Measurements from ENCODE around the gene SELENOK. TPM values are rescaled to one million over a fixed set of nuclear protein-coding genes. Genes with fewer than 3 reads are reported as not detected.

Gene SELENOK
- total and polyA plus RNA-seq, 2 of the 13 experiments (the other 11 are each of a cell fraction or from before 2014, with no cell fraction given) = 67.0 to 81.0 TPM

DNA sequence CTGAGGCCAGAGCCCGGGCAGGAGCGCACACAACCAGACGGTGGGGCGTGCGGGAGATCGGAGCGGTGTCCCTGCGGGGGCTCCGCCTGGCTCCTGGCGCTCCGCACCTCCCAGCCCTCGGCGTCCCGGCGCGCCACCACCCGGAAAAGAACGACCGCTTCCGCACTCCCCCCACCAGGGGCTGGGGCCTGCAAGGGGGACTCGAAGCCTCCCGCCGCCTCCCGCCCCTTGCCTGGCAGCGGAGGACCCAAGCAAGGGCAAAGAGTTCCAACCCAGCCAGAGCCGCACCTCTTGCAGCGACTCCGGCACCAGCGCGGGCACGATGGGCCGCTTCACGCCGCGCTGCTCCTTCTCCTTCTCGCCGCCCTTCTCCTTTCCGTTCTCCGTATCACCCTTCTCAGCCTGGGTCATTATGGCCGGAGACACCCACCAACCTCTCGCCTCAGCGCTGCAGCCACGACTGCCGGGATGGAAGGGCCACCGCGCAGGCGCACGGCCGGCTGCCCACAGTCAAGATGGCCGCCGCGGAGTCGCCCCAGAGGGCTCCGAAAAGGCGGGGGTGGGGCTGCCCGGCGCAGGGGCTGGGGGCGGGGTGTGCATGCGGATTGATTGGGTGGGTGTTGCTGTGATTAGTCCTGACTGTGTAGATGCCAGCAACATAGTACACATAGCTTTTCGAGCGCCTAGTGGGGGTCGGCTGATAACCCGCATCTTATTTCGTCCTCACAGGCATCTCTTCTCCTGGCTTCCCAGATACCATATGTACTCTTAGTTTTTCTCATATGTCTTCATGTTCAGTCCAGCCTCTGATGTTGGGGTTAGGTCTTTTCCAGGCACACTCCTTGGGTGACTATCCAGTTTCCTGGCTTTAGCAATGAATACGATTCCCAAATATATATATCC, 9.7 kb downstream of the SELENOK start, which contains the start of gene ACTR8 (continued):
- peak; percentile 94 for TF ChIP-seq ZNF460 (CRISPR knock-in tag; IDR thresholded peaks at IDR 0.05; ENCODE audit: borderline replicate concordance)
- TF ChIP-seq AGO1 (IDR thresholded peaks at IDR 0.05; ENCODE audit: low read depth, low read length, poor library complexity, severe bottlenecking) = peak; percentile 59
- TF ChIP-seq ZNF468 (CRISPR knock-in tag; IDR thresholded peaks at IDR 0.05) = no peak
- TF ChIP-seq ATM (IDR thresholded peaks at IDR 0.05; ENCODE audit: borderline replicate concordance) = no peak
- peak; percentile 62; the same call in 1 of the 2 replicates for TF ChIP-seq DR1 (CRISPR knock-in tag; IDR thresholded peaks at IDR 0.05)
- no peak for TF ChIP-seq RORA (CRISPR knock-in tag; IDR thresholded peaks at IDR 0.05)
- no peak for TF ChIP-seq NONO (IDR thresholded peaks at IDR 0.05)
- peak; percentile 82 for TF ChIP-seq NONO (CRISPR knock-in tag; conservative IDR thresholded peaks at IDR 0.05)
- TF ChIP-seq SIX4 (CRISPR knock-in tag; IDR thresholded peaks at IDR 0.05) = no peak
- peak; percentile 74 for TF ChIP-seq ERF (CRISPR knock-in tag; IDR thresholded peaks at IDR 0.05)
- peak; percentile 60; the same call in 1 of the 2 replicates for TF ChIP-seq ZNF747 (CRISPR knock-in tag; IDR thresholded peaks at IDR 0.05; ENCODE audit: borderline replicate concordance)
- peak; percentile 74; the same call in 1 of the 2 replicates for TF ChIP-seq ZNF572 (CRISPR knock-in tag; IDR thresholded peaks at IDR 0.05)
- TF ChIP-seq HMG20A (CRISPR knock-in tag; IDR thresholded peaks at IDR 0.05; ENCODE audit: borderline replicate concordance) = no peak; the same call in 1 of the 2 replicates
- TF ChIP-seq, protein P1, sequence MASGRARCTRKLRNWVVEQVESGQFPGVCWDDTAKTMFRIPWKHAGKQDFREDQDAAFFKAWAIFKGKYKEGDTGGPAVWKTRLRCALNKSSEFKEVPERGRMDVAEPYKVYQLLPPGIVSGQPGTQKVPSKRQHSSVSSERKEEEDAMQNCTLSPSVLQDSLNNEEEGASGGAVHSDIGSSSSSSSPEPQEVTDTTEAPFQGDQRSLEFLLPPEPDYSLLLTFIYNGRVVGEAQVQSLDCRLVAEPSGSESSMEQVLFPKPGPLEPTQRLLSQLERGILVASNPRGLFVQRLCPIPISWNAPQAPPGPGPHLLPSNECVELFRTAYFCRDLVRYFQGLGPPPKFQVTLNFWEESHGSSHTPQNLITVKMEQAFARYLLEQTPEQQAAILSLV (CRISPR knock-in tag; IDR thresholded peaks at IDR 0.05; ENCODE audit: borderline replicate concordance) = peak; percentile 74; the same call in 1 of the 2 replicates
- no peak for TF ChIP-seq ZNF17 (CRISPR knock-in tag; IDR thresholded peaks at IDR 0.05)
- TF ChIP-seq ZBTB7A (CRISPR knock-in tag; IDR thresholded peaks at IDR 0.05) = peak; percentile 87
- TF ChIP-seq, protein P2, sequence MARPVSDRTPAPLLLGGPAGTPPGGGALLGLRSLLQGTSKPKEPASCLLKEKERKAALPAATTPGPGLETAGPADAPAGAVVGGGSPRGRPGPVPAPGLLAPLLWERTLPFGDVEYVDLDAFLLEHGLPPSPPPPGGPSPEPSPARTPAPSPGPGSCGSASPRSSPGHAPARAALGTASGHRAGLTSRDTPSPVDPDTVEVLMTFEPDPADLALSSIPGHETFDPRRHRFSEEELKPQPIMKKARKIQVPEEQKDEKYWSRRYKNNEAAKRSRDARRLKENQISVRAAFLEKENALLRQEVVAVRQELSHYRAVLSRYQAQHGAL (CRISPR knock-in tag; IDR thresholded peaks at IDR 0.05; ENCODE audit: not compliant biosample characterization) = no peak
- peak; percentile 94 for TF ChIP-seq ZNF501 (CRISPR knock-in tag; IDR thresholded peaks at IDR 0.05)
- TF ChIP-seq, protein P3, sequence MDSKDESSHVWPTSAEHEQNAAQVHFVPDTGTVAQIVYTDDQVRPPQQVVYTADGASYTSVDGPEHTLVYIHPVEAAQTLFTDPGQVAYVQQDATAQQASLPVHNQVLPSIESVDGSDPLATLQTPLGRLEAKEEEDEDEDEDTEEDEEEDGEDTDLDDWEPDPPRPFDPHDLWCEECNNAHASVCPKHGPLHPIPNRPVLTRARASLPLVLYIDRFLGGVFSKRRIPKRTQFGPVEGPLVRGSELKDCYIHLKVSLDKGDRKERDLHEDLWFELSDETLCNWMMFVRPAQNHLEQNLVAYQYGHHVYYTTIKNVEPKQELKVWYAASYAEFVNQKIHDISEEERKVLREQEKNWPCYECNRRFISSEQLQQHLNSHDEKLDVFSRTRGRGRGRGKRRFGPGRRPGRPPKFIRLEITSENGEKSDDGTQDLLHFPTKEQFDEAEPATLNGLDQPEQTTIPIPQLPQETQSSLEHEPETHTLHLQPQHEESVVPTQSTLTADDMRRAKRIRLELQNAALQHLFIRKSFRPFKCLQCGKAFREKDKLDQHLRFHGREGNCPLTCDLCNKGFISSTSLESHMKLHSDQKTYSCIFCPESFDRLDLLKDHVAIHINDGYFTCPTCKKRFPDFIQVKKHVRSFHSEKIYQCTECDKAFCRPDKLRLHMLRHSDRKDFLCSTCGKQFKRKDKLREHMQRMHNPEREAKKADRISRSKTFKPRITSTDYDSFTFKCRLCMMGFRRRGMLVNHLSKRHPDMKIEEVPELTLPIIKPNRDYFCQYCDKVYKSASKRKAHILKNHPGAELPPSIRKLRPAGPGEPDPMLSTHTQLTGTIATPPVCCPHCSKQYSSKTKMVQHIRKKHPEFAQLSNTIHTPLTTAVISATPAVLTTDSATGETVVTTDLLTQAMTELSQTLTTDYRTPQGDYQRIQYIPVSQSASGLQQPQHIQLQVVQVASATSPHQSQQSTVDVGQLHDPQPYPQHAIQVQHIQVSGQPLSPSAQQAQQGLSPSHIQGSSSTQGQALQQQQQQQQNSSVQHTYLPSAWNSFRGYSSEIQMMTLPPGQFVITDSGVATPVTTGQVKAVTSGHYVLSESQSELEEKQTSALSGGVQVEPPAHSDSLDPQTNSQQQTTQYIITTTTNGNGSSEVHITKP (CRISPR knock-in tag; IDR thresholded peaks at IDR 0.05; ENCODE audit: low read depth) = peak; percentile 75
- TF ChIP-seq ZNF274 (CRISPR knock-in tag; IDR thresholded peaks at IDR 0.05) = peak; percentile 52; the same call in 1 of the 2 replicates
- no peak for TF ChIP-seq ZNF562 (CRISPR knock-in tag; IDR thresholded peaks at IDR 0.05; ENCODE audit: borderline replicate concordance)
- TF ChIP-seq NR3C1 (CRISPR knock-in tag; IDR thresholded peaks at IDR 0.05) = no peak
- TF ChIP-seq REL (CRISPR knock-in tag; conservative IDR thresholded peaks at IDR 0.05) = no peak
- peak; percentile 80 for TF ChIP-seq ZFP37 (CRISPR knock-in tag; IDR thresholded peaks at IDR 0.05; ENCODE audit: borderline replicate concordance)
- TF ChIP-seq HDAC2 (CRISPR knock-in tag; IDR thresholded peaks at IDR 0.05) = 0 out of 2 replicates have a peak, but pooled peaks have one; percentile 45
